CD4-positive, alpha-beta T cell treated with Interleukin-17A for 1 hour (primary cell): Measurements from ENCODE around the gene OTUD5.
A peak's percentile ranks its signal among the peaks of the same experiment; 100 is the strongest.

Experiments
- DNase-seq: peaks from one replicate; pipeline ENCODE4 v3.0.0-alpha.2; 2020

Gene OTUD5

GRCh38 chrX:48972220-48973164 lies 15.1 kb upstream of the OTUD5 start:
- peak; percentile 48 for DNase-seq

- DNase-seq, result no peak
These were observed 14.1 kb upstream of the OTUD5 start, which contains the start of gene KCND1 for GRCh38 chrX:48971249-48972219. KCND1 (minus strand) TSS chrX:48971844; CDS start chrX:48970271, 1,573 bp downstream.

DNA sequence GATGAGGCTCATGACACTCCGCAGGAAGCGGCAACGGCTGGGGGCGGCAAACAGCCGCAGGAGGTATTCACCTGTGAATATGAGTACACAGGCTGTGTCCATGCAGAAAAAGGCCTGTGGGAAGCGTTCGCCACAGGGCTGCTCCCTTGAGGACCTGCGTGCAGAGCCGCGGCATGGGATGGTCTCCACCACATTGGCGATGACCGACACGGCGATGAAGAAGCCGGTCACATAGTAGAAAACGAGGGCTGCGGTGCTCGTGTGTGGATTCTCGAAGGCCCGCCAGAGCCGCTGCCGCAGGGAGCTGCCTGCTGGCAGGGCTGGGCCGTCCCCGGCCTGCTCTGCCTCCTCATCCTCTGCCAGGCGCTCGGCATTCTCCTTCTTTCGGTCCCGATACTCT lies 12.1 kb upstream of the OTUD5 start:
- no peak for DNase-seq

DNA sequence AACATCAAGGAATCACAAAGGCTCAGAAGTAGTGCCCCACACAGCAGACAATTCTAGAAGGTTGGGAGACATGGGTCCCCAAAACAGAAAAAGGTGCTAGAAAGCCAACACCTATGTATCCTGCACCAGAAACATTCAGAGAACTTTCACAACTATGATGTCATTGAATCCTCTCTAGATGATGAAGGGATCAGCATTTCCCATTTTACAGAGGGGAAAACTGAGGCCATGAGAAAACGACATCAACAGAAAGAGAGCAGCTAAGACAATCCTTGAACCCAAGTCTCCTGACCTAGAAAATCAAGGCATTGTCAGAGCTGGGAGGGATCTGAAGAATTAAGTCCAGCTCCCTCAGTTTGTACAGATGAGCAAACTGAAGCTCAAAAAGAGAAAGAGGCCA lies 11.0 kb upstream of the OTUD5 start:
- no peak for DNase-seq

- DNase-seq, result no peak
These were observed 9.6 kb upstream of the OTUD5 start for GRCh38 chrX:48966796-48967579.

DNA sequence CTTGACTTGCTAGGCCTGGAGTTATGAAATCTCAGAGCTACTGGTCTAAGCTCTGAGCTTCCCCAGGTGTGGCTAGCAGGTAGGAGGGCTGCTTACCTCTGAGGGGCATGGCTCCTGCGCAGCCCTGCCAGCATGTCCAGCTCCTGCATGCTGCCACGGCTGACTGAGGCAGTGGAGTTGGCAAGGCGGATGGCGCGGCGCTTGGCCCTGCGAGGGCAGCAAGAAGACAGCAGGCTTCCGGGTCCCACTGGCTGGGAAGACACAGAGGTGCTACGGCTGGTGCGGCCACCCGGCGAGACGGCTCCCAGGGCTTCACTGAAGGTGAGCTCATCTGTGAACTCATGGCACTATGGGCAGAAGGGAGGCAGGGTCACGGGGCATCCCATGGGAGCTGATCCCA lies 8.6 kb upstream of the OTUD5 start:
- no peak for DNase-seq

DNA sequence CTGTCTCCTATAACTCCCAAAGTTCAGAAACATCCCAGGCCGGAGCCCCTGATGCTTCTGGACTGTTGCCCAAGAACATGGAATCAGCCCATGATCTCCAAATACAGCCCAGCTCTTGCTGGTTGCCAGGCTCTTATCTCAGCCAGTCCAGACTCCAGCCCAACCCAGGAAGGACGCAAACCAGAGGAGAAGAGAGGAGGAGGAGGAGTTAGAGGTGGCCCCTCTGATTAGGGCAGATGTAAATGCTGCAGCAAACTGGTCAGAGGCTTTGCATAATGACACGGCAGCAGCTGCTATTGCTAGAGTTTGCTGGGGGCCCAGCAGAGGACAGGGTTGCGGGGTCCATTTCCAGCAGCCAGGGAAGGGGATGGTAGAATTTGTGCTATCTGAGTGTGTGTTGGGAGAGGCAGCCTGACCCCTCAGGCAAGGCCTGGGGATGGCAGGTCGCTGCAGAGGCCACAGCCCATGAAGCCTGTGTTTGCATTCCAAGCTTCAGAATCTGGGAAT lies 4.2 kb upstream of the OTUD5 start:
- DNase-seq, result no peak

DNA sequence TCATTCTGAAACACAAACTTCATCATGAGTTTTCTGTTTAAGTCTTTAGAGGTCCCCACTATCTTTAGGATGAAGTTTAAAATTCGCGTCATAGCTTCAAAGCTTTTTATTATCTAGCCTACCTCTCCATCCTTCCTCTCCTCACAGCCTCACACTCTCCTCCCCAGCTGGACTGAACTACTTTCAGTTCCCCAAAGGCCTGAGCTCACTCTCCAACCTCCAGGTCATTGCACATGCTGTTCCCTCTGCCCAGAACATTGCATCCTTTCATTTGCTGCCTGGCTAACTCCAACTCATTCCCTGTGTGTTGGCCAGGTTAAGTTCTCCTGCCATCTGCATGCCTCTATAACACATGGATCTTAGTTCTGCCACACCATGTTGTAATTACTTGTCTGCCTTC lies 2.9 kb upstream of the OTUD5 start:
- DNase-seq, result no peak

DNA sequence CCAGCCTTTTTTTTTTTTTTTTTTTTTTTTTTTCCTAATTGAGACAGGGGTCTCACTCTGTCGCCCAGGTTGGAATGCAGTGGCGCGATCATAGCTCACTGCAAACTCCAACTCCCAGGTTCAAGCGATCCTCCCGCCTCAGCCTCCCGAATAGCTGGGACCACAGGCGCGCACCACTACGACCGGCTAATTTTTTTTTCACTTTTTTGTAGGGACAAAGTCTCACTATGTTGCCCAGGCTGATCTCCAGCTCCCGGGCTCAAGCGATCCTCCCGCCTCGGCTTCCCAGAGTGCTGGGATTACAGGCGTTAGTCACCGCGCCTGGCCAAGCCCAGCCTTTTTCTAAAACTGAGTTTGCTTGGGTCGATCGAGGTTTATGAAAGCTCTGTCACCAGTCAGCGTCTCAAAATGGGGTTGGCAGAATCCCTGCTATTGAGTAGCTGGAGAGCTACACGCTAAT lies 1.3 kb upstream of the OTUD5 start:
- peak; percentile 33 for DNase-seq

DNA sequence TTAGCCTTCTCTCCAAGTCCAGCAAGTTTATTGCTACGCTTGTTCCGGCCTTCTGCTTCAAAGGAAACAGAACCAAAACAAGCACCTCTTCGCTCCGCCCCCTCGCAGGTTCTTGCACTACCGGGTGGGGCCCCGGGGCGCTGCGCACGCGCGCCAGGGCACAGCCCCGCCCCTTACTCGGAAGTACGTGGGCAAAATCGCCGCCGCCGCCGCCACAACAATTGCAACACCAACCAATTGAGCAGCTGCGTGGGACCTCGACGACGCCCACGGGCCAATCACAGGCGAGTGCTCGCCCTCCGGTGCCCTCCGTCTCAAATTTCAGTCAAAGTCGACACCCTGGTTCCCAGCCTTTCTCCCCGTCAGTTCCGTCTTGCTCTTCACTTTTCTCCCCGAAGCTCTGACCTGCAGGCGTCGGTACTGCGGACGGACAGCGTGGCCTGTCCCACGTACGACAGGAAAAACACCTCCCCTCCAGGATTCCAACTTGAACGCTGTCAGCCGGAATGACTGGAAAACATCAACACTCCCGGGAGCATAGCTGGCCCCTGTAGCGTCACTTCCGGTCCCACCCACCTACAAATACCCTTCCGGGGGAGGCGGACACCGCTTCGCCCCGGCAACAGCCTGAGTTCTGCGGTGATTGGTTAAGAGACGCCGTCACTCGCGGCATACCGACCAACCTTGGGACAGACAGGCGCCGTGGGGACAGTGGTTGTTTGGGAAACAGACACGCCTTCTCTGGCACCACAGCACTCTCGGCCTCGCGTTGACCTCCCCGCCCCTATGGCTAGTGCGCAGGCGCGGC lies 624 bp upstream of the OTUD5 start:
- DNase-seq, result peak; percentile 97

- peak; percentile 67 for DNase-seq
These were observed 536 bp downstream of the OTUD5 start for GRCh38 chrX:48956728-48957414.

- DNase-seq, result no peak
These were observed 8.8 kb downstream of the OTUD5 start for GRCh38 chrX:48948589-48948988.

- peak; percentile 61 for DNase-seq
These were observed 11.7 kb downstream of the OTUD5 start for GRCh38 chrX:48945517-48946348.

DNA sequence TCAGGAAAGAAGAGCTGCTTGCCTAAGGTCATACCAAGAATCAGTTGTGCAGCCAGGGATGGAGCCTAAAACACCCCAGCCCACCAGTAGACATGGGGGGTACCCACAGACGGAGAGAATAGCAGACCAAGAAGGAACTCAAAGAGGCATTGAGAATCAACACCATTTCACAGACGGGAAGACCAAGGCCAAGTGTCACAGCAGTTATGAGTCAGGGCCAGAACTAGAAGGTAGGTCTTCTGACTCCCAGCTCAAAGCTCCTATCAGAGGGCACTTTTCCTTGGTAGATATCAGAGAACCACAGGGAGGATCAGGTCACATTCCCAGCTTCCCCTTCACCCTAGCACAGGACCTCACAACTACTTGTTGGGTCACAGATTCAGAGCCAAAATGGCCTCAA lies 14.5 kb downstream of the OTUD5 start:
- DNase-seq, result no peak

- no peak for DNase-seq
These were observed 16.9 kb downstream of the OTUD5 start for GRCh38 chrX:48940404-48940955.

DNA sequence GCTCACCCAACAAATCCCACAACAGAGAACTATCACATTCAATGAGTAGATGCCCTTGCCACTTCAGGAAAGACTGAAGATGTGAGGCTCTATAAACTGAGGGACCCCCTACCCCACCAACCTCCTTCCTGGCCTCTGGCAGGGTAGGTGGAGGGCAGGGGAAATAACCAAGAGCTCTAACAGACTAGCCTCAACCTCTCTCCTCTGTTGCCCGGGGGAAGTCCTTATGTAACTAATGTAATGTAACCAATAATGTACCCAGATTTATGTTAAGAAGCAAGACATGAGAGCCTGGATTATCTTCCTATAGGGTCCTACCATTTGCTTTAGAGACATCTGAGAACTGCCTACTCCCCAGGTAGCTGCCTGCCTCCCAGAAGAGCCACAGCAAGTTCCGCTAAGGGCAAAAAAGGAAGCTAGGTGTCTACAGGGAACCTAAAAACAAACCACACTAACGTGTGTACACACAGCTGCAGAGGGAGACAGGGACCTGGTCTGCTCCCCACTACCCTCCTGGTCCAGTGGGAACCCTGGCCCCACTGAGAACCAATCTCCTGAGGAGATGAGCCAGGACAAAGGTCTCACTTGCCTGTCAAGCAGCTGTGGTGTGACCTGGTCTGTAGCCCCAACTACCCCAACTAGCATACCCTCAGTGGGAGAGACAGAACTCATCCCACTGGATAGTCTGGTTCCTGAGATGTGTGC lies 17.7 kb downstream of the OTUD5 start:
- DNase-seq, result peak; percentile 57

DNA sequence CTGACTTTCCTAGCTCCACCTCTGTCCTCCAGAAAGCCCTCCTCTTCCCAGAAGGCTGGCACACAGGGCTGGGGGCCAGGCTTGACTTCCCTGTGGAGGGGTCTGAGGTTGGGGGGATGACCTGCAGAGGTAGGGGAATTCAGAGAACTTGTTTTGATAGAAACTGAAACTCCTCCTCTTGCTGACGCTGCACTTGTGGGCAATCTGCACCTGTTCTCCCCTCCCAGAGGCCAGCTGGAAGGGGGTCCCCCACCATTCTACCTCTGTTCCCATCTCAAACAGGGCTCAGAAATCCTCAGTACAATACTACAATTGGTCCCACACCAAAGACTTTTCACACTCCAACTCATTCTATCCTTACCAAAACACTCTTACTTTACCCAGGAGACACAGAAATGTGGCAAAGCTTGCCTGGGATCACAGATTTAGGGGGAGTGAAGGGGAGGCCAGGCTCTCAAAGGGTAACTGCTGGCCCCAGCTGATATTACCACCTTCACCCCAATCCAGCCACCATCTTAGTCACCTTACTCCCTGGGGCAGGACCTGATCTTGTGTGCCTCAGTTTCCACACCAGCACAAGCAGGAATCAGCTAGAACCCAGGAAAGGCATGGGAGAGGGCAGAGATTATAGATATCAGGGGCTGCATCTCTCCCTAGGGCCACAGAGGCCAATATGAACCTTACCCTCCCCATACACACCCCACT lies 18.5 kb downstream of the OTUD5 start:
- peak; percentile 89 for DNase-seq
